ENCODE measurements around the gene ERBB4. TPM values are rescaled to one million over a fixed set of nuclear protein-coding genes. Genes with fewer than 3 reads are reported as not detected.
"Not testable (repeated sequence)": the region's sequence is repeated elsewhere in the genome, so short reads cannot be mapped to it uniquely, and the experiment has no call there.

The ERBB4 gene
- total RNA-seq, 4 donors from 2014 or later = 0.04 to 0.57 (median 0.35) TPM; not detected in 1

GRCh38 chr2:212197776-212198175, 340.8 kb downstream of the ERBB4 start:
- no peaks in the 10 kb centered on the region for H3K27me3 ChIP-seq
- no peak for TF ChIP-seq CTCF (IDR thresholded peaks at IDR 0.05)
- TF ChIP-seq POLR2A (IDR thresholded peaks at IDR 0.05) = no peak
- H3K4me3 ChIP-seq = no peak overlapping the region

GRCh38 chr2:212195626-212196025, 343.0 kb downstream of the ERBB4 start:
- 14 to 15% methylated on average over 1 of the region's 1 CpG for WGBS, 2 donors
- TF ChIP-seq CTCF (IDR thresholded peaks at IDR 0.05) (no peak), POLR2A (IDR thresholded peaks at IDR 0.05) (no peak)
- intact Hi-C loops (cut with DNase I) = no loop called here

More at GRCh38 chr2:212197776-212198175, 340.8 kb downstream of the ERBB4 start:
- no peak overlapping the region for H3K27ac ChIP-seq
- no peaks in the 10 kb centered on the region for H3K9me3 ChIP-seq
- 75 to 85% methylated on average over 1 of the region's 1 CpG for WGBS, 2 donors
- no peak for DNase-seq
- intact Hi-C loops (cut with DNase I) = no loop called here
- H3K36me3 ChIP-seq = no peaks in the 10 kb centered on the region
- no peaks in the 10 kb centered on the region for H3K4me1 ChIP-seq

GRCh38 chr2:212194396-212194795, 344.2 kb downstream of the ERBB4 start:
- Histone ChIP-seq H3K4me3 (no peak overlapping the region), H3K4me1 (no peaks in the 10 kb centered on the region), H3K27ac (no peak overlapping the region), H3K36me3 (no peaks in the 10 kb centered on the region), H3K9me3 (no peaks in the 10 kb centered on the region), H3K27me3 (no peaks in the 10 kb centered on the region)
- intact Hi-C loops (cut with DNase I) = no loop called here
- no peak for DNase-seq
- TF ChIP-seq POLR2A (IDR thresholded peaks at IDR 0.05) (no peak), CTCF (IDR thresholded peaks at IDR 0.05) (no peak)

More at GRCh38 chr2:212195626-212196025, 343.0 kb downstream of the ERBB4 start:
- DNase-seq = no peak
- Histone ChIP-seq H3K27ac (no peak overlapping the region), H3K4me1 (no peaks in the 10 kb centered on the region), H3K9me3 (no peaks in the 10 kb centered on the region), H3K36me3 (no peaks in the 10 kb centered on the region), H3K4me3 (no peak overlapping the region), H3K27me3 (no peaks in the 10 kb centered on the region)

GRCh38 chr2:212193803-212194202, 344.8 kb downstream of the ERBB4 start:
- DNase-seq = no peak
- Histone ChIP-seq H3K36me3 (no peaks in the 10 kb centered on the region), H3K4me1 (no peaks in the 10 kb centered on the region), H3K9me3 (no peaks in the 10 kb centered on the region), H3K27me3 (no peaks in the 10 kb centered on the region), H3K4me3 (no peak overlapping the region), H3K27ac (no peak overlapping the region)
- 68 to 91% methylated on average over 1 of the region's 1 CpG for WGBS, 2 donors
- TF ChIP-seq POLR2A (IDR thresholded peaks at IDR 0.05) (no peak), CTCF (IDR thresholded peaks at IDR 0.05) (no peak)
- intact Hi-C loops (cut with DNase I) = no loop called here

GRCh38 chr2:212193056-212193455, 345.5 kb downstream of the ERBB4 start:
- no peak overlapping the region for H3K4me3 ChIP-seq
- H3K27ac ChIP-seq = no peak overlapping the region
- DNase-seq = no peak
- WGBS, 2 donors = 56 to 60% methylated on average over 1 of the region's 1 CpG
- no peaks in the 10 kb centered on the region for H3K4me1 ChIP-seq
- no peaks in the 10 kb centered on the region for H3K9me3 ChIP-seq
- intact Hi-C loops (cut with DNase I) = no loop called here
- H3K36me3 ChIP-seq = no peaks in the 10 kb centered on the region
- TF ChIP-seq CTCF (IDR thresholded peaks at IDR 0.05) (no peak), POLR2A (IDR thresholded peaks at IDR 0.05) (no peak)
- no peaks in the 10 kb centered on the region for H3K27me3 ChIP-seq

GRCh38 chr2:212191438-212191837, 347.2 kb downstream of the ERBB4 start:
- H3K9me3 ChIP-seq; DNase-seq; H3K27me3 ChIP-seq; H3K27ac ChIP-seq; H3K4me1 ChIP-seq; H3K36me3 ChIP-seq; H3K4me3 ChIP-seq; intact Hi-C loops (cut with DNase I): not testable (repeated sequence)
- 60 to 76% methylated on average over 8 of the region's 8 CpGs for WGBS, 2 donors

Measured in esophagus squamous epithelium (tissue), 5 donors.